Measurements from ENCODE around the gene PTGES2.
"Not testable (repeated sequence)": the region's sequence is repeated elsewhere in the genome, so short reads cannot be mapped to it uniquely, and the experiment has no call there.

GRCh38 chr9:128132139-128132538, 4.6 kb upstream of the PTGES2 start:
- not testable (repeated sequence) for TF ChIP-seq FOXK2 (IDR thresholded peaks at IDR 0.05); BHLHE40 (IDR thresholded peaks at IDR 0.05; ENCODE audit: borderline replicate concordance); CTBP1 (IDR thresholded peaks at IDR 0.05; ENCODE audit: borderline replicate concordance); TARDBP (IDR thresholded peaks at IDR 0.05); SP1 (IDR thresholded peaks at IDR 0.05); ZNF384 (IDR thresholded peaks at IDR 0.05); L3MBTL2 (conservative IDR thresholded peaks at IDR 0.05); FOXA1 (IDR thresholded peaks at IDR 0.05)

Data from HEK293T (cell line).